Mesodermal cell (in vitro differentiated cells): Measurements from ENCODE around the gene CARD8.

ENCODE experiments used
- H3K27ac ChIP-seq: 2 replicates; pipeline ENCODE4 v1.7.0; 2013; ENCODE audit warnings: mild to moderate bottlenecking, low read depth, low read length, moderate library complexity; ENCODE audit not compliant: severe bottlenecking
- H3K36me3 ChIP-seq: 2 replicates; pipeline ENCODE4 v1.7.1; 2013; ENCODE audit warnings: mild to moderate bottlenecking, low read length, moderate library complexity; ENCODE audit not compliant: control insufficient read depth, insufficient read depth
- H3K4me1 ChIP-seq: one replicate; pipeline ENCODE4 v1.7.1; 2013; ENCODE audit warnings: mild to moderate bottlenecking, low read length; ENCODE audit not compliant: insufficient read depth, control insufficient read depth, poor library complexity, severe bottlenecking
- H3K4me3 ChIP-seq: 2 replicates; pipeline ENCODE4 v1.7.0; 2013; ENCODE audit warnings: low read length, control low read depth, mild to moderate bottlenecking; ENCODE audit not compliant: insufficient read depth, poor library complexity, severe bottlenecking; ENCODE audit errors: extremely low read depth
- H3K9me3 ChIP-seq: 2 replicates; pipeline ENCODE4 v1.7.1; 2013; ENCODE audit warnings: mild to moderate bottlenecking, low read length, moderate library complexity; ENCODE audit not compliant: control insufficient read depth
- WGBS, 2 experiments: methylation state at CpG; one replicate each; pipeline ENCODE4 v1.1.5; 2013; ENCODE audit warnings: missing lambda C conversion rate in 2 of 2; ENCODE audit not compliant: insufficient coverage in 2 of 2; 5-methylcytosine and 5-hydroxymethylcytosine counted together

Gene CARD8

DNA sequence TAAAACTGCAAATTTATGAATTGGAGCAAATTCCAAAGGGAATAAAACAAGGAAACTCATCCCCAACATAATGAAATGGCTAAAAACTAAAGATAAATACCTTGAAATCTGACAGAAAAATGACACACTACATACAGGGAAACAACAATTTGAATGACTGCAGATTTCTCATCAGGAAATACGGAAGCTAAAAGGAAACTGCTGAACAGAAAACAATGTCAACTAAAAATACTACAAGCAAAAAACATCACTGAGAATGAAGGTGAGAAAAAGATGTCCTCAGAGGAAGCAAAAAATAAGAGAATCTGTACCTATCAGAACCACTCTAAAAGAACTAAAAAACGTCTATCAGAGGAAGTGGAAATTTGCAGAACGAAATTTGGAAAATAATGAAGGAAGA is 45.7 kb downstream of the CARD8 start:
- Histone ChIP-seq H3K9me3 (no peaks in the 10 kb centered on the region), H3K27ac (no peak overlapping the region), H3K36me3 (peaks cover 10% of the 10 kb centered on the region), H3K4me1 (peaks cover 3% of the 10 kb centered on the region), H3K4me3 (no peak overlapping the region)
- no CpG with 5 or more reads among the region's 3 CpGs for WGBS, 2 experiments

DNA sequence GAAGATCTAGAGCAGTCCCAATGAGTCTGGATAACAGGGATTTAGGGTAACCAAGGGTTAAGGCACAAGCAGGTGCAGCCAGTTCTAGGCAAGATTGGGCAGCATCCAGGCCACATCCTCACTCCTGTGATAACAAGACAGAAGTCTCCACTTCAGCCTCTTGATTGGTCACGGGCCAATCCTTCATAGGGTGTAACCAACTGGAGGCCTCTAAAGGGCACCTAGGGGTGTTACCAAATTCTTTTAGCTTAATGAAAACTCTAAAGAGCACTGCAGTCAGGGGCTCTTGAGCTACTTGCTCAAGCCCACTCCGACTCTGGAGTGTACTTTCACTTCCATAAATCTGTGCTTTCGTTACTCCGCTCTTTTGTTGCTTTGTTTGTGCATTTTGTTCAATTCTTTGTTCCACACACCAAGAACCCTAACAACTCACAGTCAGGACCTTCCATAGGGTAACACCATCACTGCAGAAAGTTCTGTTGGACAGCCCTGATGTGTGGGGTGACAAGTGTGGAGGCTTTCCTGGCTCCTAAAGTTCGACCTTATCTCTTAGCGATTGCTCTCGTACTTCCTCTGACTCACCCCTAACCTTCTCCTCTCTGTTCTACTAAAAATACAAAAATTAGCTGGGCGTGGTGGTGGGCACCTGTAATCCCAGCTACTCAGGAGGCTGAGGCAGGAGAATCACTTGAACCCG is 49.2 kb downstream of the CARD8 start:
- WGBS, 2 experiments = 87 to 91% methylated on average over 4 to 7 of the region's 9 CpGs
- H3K4me1 ChIP-seq = no peaks in the 10 kb centered on the region
- no peak overlapping the region for H3K4me3 ChIP-seq
- H3K27ac ChIP-seq = no peak overlapping the region
- peaks cover 7% of the 10 kb centered on the region for H3K36me3 ChIP-seq
- H3K9me3 ChIP-seq = no peaks in the 10 kb centered on the region

- Histone ChIP-seq H3K36me3 (no peaks in the 10 kb centered on the region), H3K4me3 (peak overlapping the region; percentile 49), H3K4me1 (no peaks in the 10 kb centered on the region), H3K9me3 (no peaks in the 10 kb centered on the region), H3K27ac (peak overlapping the region; percentile 80)
- WGBS, 2 experiments = 2 to 3% methylated on average over 27 to 29 of the region's 34 CpGs
These were observed 51.7 kb downstream of the CARD8 start for GRCh38 chr19:48203794-48204628.

DNA sequence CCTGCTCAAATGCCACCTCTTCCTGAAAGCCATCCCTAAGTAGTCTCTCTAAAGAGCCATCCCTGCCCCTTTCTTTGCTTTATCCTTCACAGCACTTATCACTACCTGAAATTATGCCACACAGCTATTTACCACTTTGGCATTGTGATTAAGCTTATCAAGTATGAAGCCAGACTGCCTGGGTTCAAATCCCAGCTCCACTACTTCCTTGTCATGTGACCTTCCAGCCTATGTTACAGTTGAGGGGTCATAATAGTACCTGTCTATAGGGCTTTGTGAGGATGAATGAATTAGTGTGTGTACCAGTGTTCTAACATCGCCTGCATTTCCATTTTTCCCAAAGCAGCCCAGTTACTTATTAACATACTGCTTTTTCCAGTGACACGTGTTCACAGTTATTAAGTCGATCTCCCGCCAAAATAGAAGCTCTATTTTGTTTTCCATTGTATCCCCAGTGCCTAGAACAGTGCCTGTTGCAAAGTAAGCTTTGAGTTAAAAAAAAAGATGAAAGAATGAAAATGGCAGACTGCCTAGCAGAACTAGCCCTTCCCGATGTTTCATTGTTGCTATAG is 52.4 kb downstream of the CARD8 start:
- Histone ChIP-seq H3K27ac (peak overlapping the region; percentile 80), H3K36me3 (no peaks in the 10 kb centered on the region), H3K4me1 (no peaks in the 10 kb centered on the region), H3K4me3 (peak overlapping the region; percentile 49), H3K9me3 (no peaks in the 10 kb centered on the region)
- WGBS, 2 experiments = 18 to 38% methylated on average over 4 of the region's 5 CpGs

- Histone ChIP-seq H3K9me3 (no peaks in the 10 kb centered on the region), H3K4me1 (peaks cover 2% of the 10 kb centered on the region), H3K36me3 (peaks cover 4% of the 10 kb centered on the region), H3K27ac (no peak overlapping the region), H3K4me3 (no peak overlapping the region)
- 80 to 88% methylated on average over 10 to 12 of the region's 13 CpGs for WGBS, 2 experiments
These were observed 58.6 kb downstream of the CARD8 start for GRCh38 chr19:48196933-48197665.

DNA sequence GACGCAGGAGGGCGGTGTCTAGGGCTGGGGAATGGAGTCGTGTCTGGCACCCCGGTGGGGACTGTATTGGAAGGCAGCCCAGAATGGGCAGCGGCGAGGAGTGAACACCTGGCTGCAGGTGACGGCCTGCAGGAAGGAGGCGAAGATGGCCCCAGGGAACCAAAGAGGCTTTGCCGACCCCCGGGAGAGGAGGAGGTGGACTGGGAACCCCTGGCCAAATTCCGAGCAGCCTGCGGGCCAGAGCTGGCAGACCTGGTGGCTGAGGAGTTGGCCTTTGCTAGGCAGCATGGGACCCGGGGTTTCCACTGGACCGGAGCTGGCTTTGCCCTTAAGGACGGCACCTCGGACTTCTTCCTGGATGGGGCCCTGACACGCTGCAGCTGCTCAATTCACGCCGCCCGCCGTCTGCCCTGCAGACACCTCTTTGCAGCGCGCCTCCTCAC is 59.4 kb downstream of the CARD8 start:
- Histone ChIP-seq H3K9me3 (no peaks in the 10 kb centered on the region), H3K4me3 (no peak overlapping the region), H3K36me3 (peaks cover 4% of the 10 kb centered on the region), H3K27ac (no peak overlapping the region), H3K4me1 (peaks cover 2% of the 10 kb centered on the region)
- 92 to 95% methylated on average over 23 of the region's 23 CpGs for WGBS, 2 experiments

DNA sequence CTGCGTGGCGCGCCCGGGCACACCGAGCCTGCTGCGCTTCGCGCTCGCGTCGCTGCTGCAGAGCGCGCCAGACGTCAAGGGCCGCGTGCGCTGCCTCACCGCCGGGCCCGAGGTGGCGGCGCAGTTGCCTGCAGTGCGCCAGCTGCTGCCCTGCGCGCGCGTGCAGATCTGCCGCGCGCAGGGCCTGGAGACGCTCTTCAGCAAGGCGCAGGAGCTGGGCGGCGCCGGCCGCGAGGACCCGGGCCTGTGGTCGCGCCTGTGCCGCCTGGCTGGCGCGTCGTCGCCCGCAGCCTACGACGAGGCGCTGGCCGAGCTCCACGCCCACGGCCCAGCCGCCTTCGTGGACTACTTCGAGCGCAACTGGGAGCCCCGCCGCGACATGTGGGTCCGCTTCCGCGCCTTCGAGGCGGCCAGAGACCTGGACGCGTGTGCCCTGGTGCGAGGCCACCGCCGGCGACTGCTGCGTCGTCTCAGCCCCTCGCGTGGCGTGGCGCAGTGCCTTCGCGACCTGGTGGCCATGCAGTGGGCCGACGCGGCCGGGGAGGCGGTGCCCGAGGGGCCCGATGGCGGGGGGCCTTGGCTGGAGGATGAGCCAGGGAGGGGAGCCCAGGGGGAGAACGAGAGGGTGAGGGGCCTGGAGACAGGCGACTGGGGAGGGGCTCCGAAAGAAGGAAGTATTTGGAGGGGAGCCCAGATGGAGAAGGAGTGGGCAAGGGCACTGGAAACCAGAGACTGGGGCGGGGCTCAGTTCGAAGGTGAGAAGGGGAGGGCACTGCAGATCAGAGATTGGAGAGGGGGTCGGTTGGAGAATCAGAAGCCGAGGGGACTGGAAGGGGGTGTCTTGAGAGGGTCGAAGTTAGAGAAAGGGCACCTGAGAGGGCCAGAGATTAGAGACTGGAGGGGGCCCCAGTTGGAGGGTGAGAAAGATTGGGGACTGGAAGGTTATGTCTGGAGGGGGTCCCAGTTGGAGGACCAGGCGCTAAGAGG is 60.6 kb downstream of the CARD8 start:
- Histone ChIP-seq H3K4me1 (peaks cover 2% of the 10 kb centered on the region), H3K36me3 (peaks cover 8% of the 10 kb centered on the region), H3K27ac (no peak overlapping the region), H3K9me3 (peaks cover 2% of the 10 kb centered on the region), H3K4me3 (no peak overlapping the region)
- 96% methylated on average over 88 to 94 of the region's 95 CpGs for WGBS, 2 experiments

- H3K27ac ChIP-seq = no peak overlapping the region
- peaks cover 11% of the 10 kb centered on the region for H3K36me3 ChIP-seq
- no peak overlapping the region for H3K4me3 ChIP-seq
- peaks cover 2% of the 10 kb centered on the region for H3K4me1 ChIP-seq
- H3K9me3 ChIP-seq = peaks cover 4% of the 10 kb centered on the region
- WGBS, 2 experiments = 87 to 90% methylated on average over 30 to 34 of the region's 36 CpGs
These were observed 61.5 kb downstream of the CARD8 start for GRCh38 chr19:48194041-48194843.

DNA sequence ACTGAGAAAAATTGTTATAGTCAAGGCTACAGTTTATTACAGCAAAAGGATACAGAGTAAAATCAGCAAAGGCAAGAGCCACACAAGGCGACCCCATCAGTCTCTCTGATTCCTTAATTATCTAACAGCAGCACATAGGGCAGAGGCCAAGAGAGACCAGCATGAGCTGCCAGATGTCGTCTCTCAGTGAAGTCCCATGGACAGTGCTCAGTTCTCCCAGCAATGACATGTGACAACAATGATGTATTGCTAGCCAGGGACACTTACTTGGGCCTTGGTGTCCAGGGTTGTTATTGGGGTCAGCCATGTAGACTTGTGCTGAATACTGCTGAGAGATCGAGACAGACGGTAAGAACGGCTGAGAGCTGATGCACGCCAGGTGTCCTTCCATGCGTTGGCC is 63.0 kb downstream of the CARD8 start:
- Histone ChIP-seq H3K4me3 (no peak overlapping the region), H3K4me1 (peaks cover 2% of the 10 kb centered on the region), H3K27ac (no peak overlapping the region), H3K9me3 (peaks cover 4% of the 10 kb centered on the region), H3K36me3 (peaks cover 19% of the 10 kb centered on the region)
- 97 to 100% methylated on average over 6 of the region's 7 CpGs for WGBS, 2 experiments
